Peyer's patch (tissue), 4 donors: ENCODE results near the gene AP1S3. TPM values are rescaled to one million over a fixed set of nuclear protein-coding genes. Genes with fewer than 3 reads are reported as not detected.

Experiments used
- DNase-seq, 3 donors: peaks; one replicate each; pipeline ENCODE4 v3.0.0-alpha.2; 2017 to 2019
- H3K27ac ChIP-seq, 4 donors: fragments of 200-600 bp; sonication (generic); one replicate each; pipeline ENCODE4 v1.5.1; 2016 to 2019
- H3K27me3 ChIP-seq, 2 donors: fragments of 200-600 bp; sonication (generic); one replicate each; pipeline ENCODE4 v1.5.1; 2019
- H3K36me3 ChIP-seq, 3 donors: fragments of 200-600 bp; sonication (generic); one replicate each; pipeline ENCODE4 v1.5.1; 2016 to 2019
- H3K4me1 ChIP-seq, 4 donors: fragments of 200-600 bp; sonication (generic); one replicate each; pipeline ENCODE4 v1.5.1; 2016 to 2019
- H3K4me3 ChIP-seq, 4 donors: fragments of 200-600 bp; sonication (generic); 1 replicate in 3 of 4; 2 replicates in 1 of 4; pipeline ENCODE4 v1.5.1; 2016 to 2019; ENCODE audit warnings: mild to moderate bottlenecking in 1 of 4
- H3K9me3 ChIP-seq, 4 donors: fragments of 200-600 bp; sonication (generic); one replicate each; pipeline ENCODE4 v1.5.1; 2016 to 2019; ENCODE audit warnings: mild to moderate bottlenecking in 1 of 4
- POLR2A ChIP-seq, 2 donors: fragments of 450-650 bp; IDR thresholded peaks; one replicate each; pipeline ENCODE4 v1.5.1; 2017; ENCODE audit warnings: antibody characterized with exemption in 2 of 2, mild to moderate bottlenecking in 2 of 2, moderate library complexity in 2 of 2
- total RNA-seq, 4 donors: library from RNA; depleted of rRNA; stranded (reverse); fragments of >200 nt; gene quantifications; one replicate each; pipeline ENCODE4 v1.1.0, GENCODE V29; 2016
- TF ChIP-seq, protein P1 (sequence below), 6 experiments: fragments of 450-650 bp in 4 of 6; fragments of 200-600 bp in 2 of 6; sonication (generic) in 1 of 6; IDR thresholded peaks; one replicate each; pipeline ENCODE4 v1.5.1; 2017 to 2019; ENCODE audit warnings: antibody characterized with exemption in 6 of 6, mild to moderate bottlenecking in 3 of 6, moderate library complexity in 1 of 6

AP1S3 gene
- total RNA-seq, 4 donors from 2014 or later = 6.3 to 17.0 (median 9.6) TPM

DNA sequence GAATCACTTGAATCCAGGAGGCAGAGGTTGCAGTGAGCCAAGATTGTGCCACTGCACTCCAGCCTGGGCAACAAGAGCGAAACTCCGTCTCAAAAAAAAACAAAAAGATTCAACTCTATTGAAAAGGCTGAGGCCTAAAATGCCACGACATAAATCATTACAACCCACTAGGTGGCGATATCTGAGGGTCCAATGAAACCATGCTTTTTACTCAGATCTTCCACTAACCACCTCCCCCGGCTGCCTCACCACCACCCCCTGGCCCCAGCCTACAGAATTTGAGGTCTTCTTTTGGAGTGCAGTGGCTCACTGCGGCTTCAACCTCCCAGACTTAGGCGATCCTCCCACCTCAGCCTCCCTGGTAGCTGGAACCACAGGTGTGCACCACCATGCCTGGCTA, 57.5 kb downstream of the AP1S3 start:
- H3K36me3 ChIP-seq = peaks cover 0 to 8% (median 0%) of the 10 kb centered on the region in 3 donors
- H3K4me3 ChIP-seq = no peak overlapping the region
- no peak overlapping the region for H3K27ac ChIP-seq
- DNase-seq = peak in 2 of 3 donors; percentile 34 to 62
- no peaks in the 10 kb centered on the region for H3K27me3 ChIP-seq
- H3K9me3 ChIP-seq = no peaks in the 10 kb centered on the region
- H3K4me1 ChIP-seq = no peaks in the 10 kb centered on the region
- TF ChIP-seq, protein P1, sequence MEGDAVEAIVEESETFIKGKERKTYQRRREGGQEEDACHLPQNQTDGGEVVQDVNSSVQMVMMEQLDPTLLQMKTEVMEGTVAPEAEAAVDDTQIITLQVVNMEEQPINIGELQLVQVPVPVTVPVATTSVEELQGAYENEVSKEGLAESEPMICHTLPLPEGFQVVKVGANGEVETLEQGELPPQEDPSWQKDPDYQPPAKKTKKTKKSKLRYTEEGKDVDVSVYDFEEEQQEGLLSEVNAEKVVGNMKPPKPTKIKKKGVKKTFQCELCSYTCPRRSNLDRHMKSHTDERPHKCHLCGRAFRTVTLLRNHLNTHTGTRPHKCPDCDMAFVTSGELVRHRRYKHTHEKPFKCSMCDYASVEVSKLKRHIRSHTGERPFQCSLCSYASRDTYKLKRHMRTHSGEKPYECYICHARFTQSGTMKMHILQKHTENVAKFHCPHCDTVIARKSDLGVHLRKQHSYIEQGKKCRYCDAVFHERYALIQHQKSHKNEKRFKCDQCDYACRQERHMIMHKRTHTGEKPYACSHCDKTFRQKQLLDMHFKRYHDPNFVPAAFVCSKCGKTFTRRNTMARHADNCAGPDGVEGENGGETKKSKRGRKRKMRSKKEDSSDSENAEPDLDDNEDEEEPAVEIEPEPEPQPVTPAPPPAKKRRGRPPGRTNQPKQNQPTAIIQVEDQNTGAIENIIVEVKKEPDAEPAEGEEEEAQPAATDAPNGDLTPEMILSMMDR (IDR thresholded peaks at IDR 0.05) = peak in 5 of 6 experiments; percentile 12 to 59 (median 53)
- TF ChIP-seq POLR2A (IDR thresholded peaks at IDR 0.05) = no peak

DNA sequence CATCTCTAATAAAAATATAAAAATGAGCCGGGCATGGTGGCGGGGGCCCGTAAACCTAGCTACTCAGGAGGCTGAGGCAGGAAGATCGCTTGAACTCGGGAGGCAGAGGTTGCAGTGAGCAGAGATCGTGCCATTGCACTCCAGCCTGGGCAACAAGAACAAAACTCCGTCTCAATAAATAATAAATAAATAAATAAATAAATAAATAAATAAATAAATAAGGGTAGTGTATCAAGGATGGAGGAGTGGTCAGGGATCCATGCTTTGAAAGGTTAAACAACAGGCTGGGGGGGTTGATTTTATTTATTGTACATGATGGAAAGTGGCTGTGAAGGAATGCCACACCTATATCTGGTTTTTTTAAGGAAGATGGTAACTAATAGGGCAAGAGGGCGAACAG, 63.2 kb downstream of the AP1S3 start:
- Histone ChIP-seq H3K36me3 (peaks cover 0 to 11% (median 0%) of the 10 kb centered on the region in 3 donors), H3K9me3 (no peaks in the 10 kb centered on the region), H3K27ac (no peak overlapping the region), H3K27me3 (no peaks in the 10 kb centered on the region), H3K4me3 (no peak overlapping the region), H3K4me1 (no peaks in the 10 kb centered on the region)
- no peak for TF ChIP-seq POLR2A (IDR thresholded peaks at IDR 0.05)
- TF ChIP-seq, protein P1 (IDR thresholded peaks at IDR 0.05) = no peak
- DNase-seq = no peak

DNA sequence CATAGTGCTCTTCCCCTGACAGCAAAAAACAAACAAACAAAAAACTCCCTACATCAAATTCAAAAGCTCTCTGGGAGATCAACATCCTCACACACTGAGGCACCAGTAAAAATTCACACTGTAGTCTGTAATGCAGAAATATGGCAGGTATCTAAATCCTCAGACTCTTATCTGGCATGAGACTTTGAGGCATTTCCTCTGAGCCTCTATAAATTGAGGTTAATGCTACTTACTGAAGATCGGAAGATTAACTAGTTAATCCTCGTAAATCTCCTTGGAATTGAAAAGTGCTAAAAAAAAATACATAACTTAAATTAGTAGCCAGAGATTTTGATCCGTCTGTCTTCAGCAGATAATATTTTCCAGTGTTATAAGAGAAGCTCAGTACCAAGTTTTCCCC, 65.0 kb downstream of the AP1S3 start:
- Histone ChIP-seq H3K27ac (no peak overlapping the region), H3K9me3 (no peaks in the 10 kb centered on the region), H3K27me3 (no peaks in the 10 kb centered on the region), H3K4me1 (no peaks in the 10 kb centered on the region), H3K4me3 (no peak overlapping the region), H3K36me3 (peaks cover 0 to 11% (median 0%) of the 10 kb centered on the region in 3 donors)
- TF ChIP-seq POLR2A (IDR thresholded peaks at IDR 0.05) = no peak
- TF ChIP-seq, protein P1 (IDR thresholded peaks at IDR 0.05) = no peak
- no peak for DNase-seq

DNA sequence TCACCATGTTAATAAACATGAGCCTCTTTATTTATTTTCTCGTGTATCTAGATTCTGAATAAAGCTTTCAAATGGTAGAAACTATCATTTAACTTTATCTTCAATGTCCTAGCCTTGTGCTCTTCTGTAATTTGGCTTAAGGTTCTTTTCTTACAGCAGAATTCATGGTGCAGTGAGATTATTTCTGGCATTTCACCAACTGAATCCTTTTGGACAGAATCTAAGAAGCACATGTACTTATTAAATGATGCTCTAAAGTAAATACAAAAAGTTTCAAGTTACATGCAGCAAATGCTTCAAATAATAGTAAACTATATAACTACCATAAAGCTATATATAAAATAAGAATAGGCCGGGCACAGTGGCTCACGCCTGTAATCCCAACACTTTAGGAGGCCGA, 65.9 kb downstream of the AP1S3 start:
- H3K36me3 ChIP-seq = peaks cover 0 to 11% (median 0%) of the 10 kb centered on the region in 3 donors
- no peak for DNase-seq
- no peaks in the 10 kb centered on the region for H3K9me3 ChIP-seq
- H3K27ac ChIP-seq = no peak overlapping the region
- no peaks in the 10 kb centered on the region for H3K27me3 ChIP-seq
- TF ChIP-seq POLR2A (IDR thresholded peaks at IDR 0.05) = no peak
- TF ChIP-seq, protein P1 (IDR thresholded peaks at IDR 0.05) = no peak
- no peaks in the 10 kb centered on the region for H3K4me1 ChIP-seq
- no peak overlapping the region for H3K4me3 ChIP-seq

DNA sequence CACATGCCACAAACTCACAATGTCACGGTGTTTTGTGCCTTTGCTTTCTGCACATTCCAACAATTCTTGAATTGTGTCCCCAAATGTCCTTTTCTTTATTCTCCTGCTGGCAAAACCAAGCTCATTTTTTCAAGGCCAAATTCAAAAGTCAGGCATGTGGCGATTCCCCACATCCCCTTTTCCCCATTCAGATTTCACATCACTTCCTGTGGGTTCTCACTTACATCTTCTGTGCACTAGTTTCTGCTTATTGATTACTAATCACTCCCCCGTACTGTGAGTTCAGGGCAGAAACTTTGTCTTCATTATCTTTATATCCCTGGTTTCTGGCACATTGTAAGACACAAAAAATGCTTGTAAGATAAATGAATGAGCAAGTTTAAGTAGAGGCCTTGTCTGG, 69.2 kb downstream of the AP1S3 start:
- no peaks in the 10 kb centered on the region for H3K4me1 ChIP-seq
- H3K4me3 ChIP-seq = no peak overlapping the region
- no peak for DNase-seq
- H3K27ac ChIP-seq = no peak overlapping the region
- no peaks in the 10 kb centered on the region for H3K27me3 ChIP-seq
- TF ChIP-seq, protein P1 (IDR thresholded peaks at IDR 0.05) = no peak
- no peak for TF ChIP-seq POLR2A (IDR thresholded peaks at IDR 0.05)
- no peaks in the 10 kb centered on the region for H3K36me3 ChIP-seq
- H3K9me3 ChIP-seq = no peaks in the 10 kb centered on the region

DNA sequence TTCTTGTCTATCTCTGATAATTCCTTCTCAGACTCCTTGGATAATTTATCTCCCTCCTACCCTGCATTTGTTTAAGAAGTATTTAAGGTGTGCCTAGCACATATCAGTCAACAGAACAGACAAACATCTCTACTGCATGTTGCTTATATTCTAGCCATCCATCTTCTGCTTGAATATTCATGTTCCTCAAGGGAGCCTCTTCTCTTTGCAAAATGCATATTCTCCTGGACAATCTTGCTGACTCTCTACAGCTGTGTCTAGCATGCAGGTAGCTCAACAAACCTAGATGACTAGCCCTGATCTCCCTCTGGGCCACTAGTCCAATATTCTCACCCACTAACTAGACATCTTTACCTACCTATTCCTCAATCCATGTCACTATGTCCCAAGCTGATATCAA, 70.0 kb downstream of the AP1S3 start:
- H3K4me1 ChIP-seq = no peaks in the 10 kb centered on the region
- no peak for DNase-seq
- H3K4me3 ChIP-seq = no peak overlapping the region
- no peaks in the 10 kb centered on the region for H3K36me3 ChIP-seq
- TF ChIP-seq, protein P1 (IDR thresholded peaks at IDR 0.05) = no peak
- no peak for TF ChIP-seq POLR2A (IDR thresholded peaks at IDR 0.05)
- H3K27ac ChIP-seq = no peak overlapping the region
- H3K27me3 ChIP-seq = no peaks in the 10 kb centered on the region
- no peaks in the 10 kb centered on the region for H3K9me3 ChIP-seq
